ENCODE data around the gene NPHP1. TPM values are rescaled to one million over a fixed set of nuclear protein-coding genes. Genes with fewer than 3 reads are reported as not detected.

NPHP1 gene
- total and polyA plus RNA-seq, 2 donors (not counting 3 experiments of a cell fraction or from before 2014, with no cell fraction given): 2.3 to 5.9 TPM

DNA sequence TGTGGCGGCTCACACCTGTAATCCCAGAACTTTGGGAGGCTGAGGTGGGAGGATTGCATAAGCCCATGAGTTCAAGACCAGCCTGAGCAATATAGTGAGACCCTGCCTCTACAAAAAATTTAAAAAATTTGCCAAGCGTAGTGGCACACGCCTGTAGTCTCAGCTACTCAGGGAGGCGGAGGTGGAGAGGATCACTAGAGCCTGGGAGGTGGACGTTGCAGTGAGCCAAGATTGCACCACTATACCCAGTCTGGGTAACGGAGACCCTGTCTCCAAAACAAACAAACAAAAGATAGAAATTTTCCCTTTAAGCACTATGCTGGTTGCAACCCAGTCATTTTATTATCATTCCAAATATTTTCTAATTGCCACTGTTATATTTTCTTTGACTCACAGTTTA lies 32.3 kb downstream of the NPHP1 start:
- Histone ChIP-seq H3K4me2 (ENCODE audit: insufficient read depth, low read length) (no peak overlapping the region), H3K9ac (replicated peaks; ENCODE audit: extremely low read depth, insufficient read depth, low read length) (no peak overlapping the region), H4K20me1 (replicated peaks; ENCODE audit: control insufficient read depth, extremely low read depth, insufficient read depth, low read length) (no peaks in the 10 kb centered on the region), H3K27me3 (ENCODE audit: control insufficient read depth in 2 of 2, insufficient read depth in 2 of 2, low read length in 2 of 2) (no peaks in the 10 kb centered on the region), H3K4me1 (ENCODE audit: control insufficient read depth, extremely low read depth, insufficient read depth, low read length) (peaks cover 6% of the 10 kb centered on the region), H3K36me3 (ENCODE audit: control insufficient read depth in 2 of 2, extremely low read depth in 1 of 2, insufficient read depth in 2 of 2, low read length in 2 of 2) (no peaks in the 10 kb centered on the region), H2AFZ (ENCODE audit: low read depth, low read length) (no peak overlapping the region), H3K4me3 (replicated peaks in 1 of 3; ENCODE audit: insufficient read depth in 1 of 3, low read depth in 1 of 3, low read length in 3 of 3) (no peak overlapping the region), H3K79me2 (ENCODE audit: control insufficient read depth, insufficient read depth, low read length) (no peaks in the 10 kb centered on the region), H3K9me1 (replicated peaks; ENCODE audit: control insufficient read depth, extremely low read depth, insufficient read depth, low read length) (no peaks in the 10 kb centered on the region), H3K9me3 (replicated peaks; ENCODE audit: control insufficient read depth, insufficient read depth, low read length) (no peaks in the 10 kb centered on the region), H3K27ac (ENCODE audit: insufficient read depth, low read depth, low read length) (no peak overlapping the region)
- intact Hi-C loops (cut with micrococcal nuclease) (no loop called here), dilution Hi-C loops (cut with MboI; ENCODE audit: extremely low pct_ligation_motif_present, low sequenced_read_pairs) (no loop called here)
- FAIRE-seq (no peak), DNase-seq (ENCODE audit: low read depth, low spot score) (no peak)
- no TSS peak for BruUV-seq (replicated peaks)
- TF ChIP-seq JUN (IDR thresholded peaks at IDR 0.05; ENCODE audit: borderline replicate concordance, insufficient read depth, insufficient read length, low read depth): no peak
- no peak for TF ChIP-seq EZH2 (IDR thresholded peaks at IDR 0.05; ENCODE audit: borderline replicate concordance, low read depth, low read length, severe bottlenecking)
- TF ChIP-seq, protein P1, sequence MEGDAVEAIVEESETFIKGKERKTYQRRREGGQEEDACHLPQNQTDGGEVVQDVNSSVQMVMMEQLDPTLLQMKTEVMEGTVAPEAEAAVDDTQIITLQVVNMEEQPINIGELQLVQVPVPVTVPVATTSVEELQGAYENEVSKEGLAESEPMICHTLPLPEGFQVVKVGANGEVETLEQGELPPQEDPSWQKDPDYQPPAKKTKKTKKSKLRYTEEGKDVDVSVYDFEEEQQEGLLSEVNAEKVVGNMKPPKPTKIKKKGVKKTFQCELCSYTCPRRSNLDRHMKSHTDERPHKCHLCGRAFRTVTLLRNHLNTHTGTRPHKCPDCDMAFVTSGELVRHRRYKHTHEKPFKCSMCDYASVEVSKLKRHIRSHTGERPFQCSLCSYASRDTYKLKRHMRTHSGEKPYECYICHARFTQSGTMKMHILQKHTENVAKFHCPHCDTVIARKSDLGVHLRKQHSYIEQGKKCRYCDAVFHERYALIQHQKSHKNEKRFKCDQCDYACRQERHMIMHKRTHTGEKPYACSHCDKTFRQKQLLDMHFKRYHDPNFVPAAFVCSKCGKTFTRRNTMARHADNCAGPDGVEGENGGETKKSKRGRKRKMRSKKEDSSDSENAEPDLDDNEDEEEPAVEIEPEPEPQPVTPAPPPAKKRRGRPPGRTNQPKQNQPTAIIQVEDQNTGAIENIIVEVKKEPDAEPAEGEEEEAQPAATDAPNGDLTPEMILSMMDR (IDR thresholded peaks at IDR 0.05; ENCODE audit: extremely low read depth in 1 of 2, insufficient read depth in 1 of 2, low read depth in 1 of 2, low read length in 2 of 2): no peak
- TF ChIP-seq, protein P2, sequence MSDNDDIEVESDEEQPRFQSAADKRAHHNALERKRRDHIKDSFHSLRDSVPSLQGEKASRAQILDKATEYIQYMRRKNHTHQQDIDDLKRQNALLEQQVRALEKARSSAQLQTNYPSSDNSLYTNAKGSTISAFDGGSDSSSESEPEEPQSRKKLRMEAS (IDR thresholded peaks at IDR 0.05; ENCODE audit: insufficient read depth, insufficient read length): no peak
- no peak for TF ChIP-seq POLR2AphosphoS5 (IDR thresholded peaks at IDR 0.05; ENCODE audit: insufficient read depth, low read depth, low read length)
- no peak for TF ChIP-seq POLR2A (IDR thresholded peaks at IDR 0.05; ENCODE audit: low read depth, low read length)
- no peak for TF ChIP-seq MYC (IDR thresholded peaks at IDR 0.05; ENCODE audit: low read depth, low read length)
- TF ChIP-seq GATA2 (IDR thresholded peaks at IDR 0.05; ENCODE audit: insufficient read depth, insufficient read length, low read depth, low read length): no peak
- TF ChIP-seq FOS (IDR thresholded peaks at IDR 0.05; ENCODE audit: borderline replicate concordance, insufficient read depth, low read length): no peak
- ChIA-PET POLR2A (no interaction called here), CTCF (no interaction called here)
